H1 (cell line): ENCODE measurements around the gene TMEM108. TPM values are rescaled to one million over a fixed set of nuclear protein-coding genes. Genes with fewer than 3 reads are reported as not detected.

Source experiments
- CTCF ChIA-PET: fragments of 300-600 bp; sonication (Branson Sonifier 250); formaldehyde crosslinking; loops from one replicate; lab custom pipeline; 2021; ENCODE audit not compliant: partially characterized antibody; lab: Charles Lee
- POLR2A ChIA-PET: fragments of 300-600 bp; sonication (Branson Sonifier 250); formaldehyde crosslinking; loops from one replicate; lab custom pipeline; 2021; ENCODE audit warnings: inconsistent platforms; ENCODE audit not compliant: partially characterized antibody; lab: Charles Lee
- DNase-seq, 2 experiments: peaks; one replicate each; pipeline versions ENCODE4 v3.0.0 to v3.0.0-alpha.2; 2010 to 2022; ENCODE audit warnings: low spot score in 2 of 2, low read depth in 1 of 2, mixed read lengths in 1 of 2
- FAIRE-seq: peaks from 2 replicates; lab custom pipeline; 2011; peaks lifted over from hg19 to GRCh38; lab: Jason Lieb, UNC
- H2AFZ ChIP-seq: 2 replicates; pipeline ENCODE4 v1.8.1; 2012; ENCODE audit warnings: low read length, inconsistent platforms
- H2AK5ac ChIP-seq: 2 replicates; pipeline ENCODE4 v1.6.1; 2013; ENCODE audit warnings: low read depth, low read length
- H2BK120ac ChIP-seq: replicated peaks from 2 replicates; pipeline ENCODE3; 2013; ENCODE audit warnings: low read depth, low read length, inconsistent platforms
- H2BK12ac ChIP-seq: 2 replicates; pipeline ENCODE4 v1.6.1; 2013; ENCODE audit warnings: low read depth, low read length
- H2BK15ac ChIP-seq: 2 replicates; pipeline ENCODE4 v1.6.1; 2013; ENCODE audit warnings: low read length
- H2BK20ac ChIP-seq: 2 replicates; pipeline ENCODE4 v1.6.1; 2013; ENCODE audit warnings: low read length
- H2BK5ac ChIP-seq: 2 replicates; pipeline ENCODE4 v1.6.1; 2013; ENCODE audit warnings: low read depth, low read length
- H3K14ac ChIP-seq: 2 replicates; pipeline ENCODE4 v1.6.1; 2013; ENCODE audit warnings: inconsistent platforms; ENCODE audit not compliant: insufficient read length
- H3K18ac ChIP-seq: 2 replicates; pipeline ENCODE4 v1.6.1; 2013; ENCODE audit warnings: low read length; ENCODE audit errors: extremely low read depth
- H3K23ac ChIP-seq: 2 replicates; pipeline ENCODE4 v1.6.1; 2013; ENCODE audit warnings: inconsistent platforms; ENCODE audit not compliant: insufficient read length
- H3K23me2 ChIP-seq: 2 replicates; pipeline ENCODE4 v1.6.1; 2013; ENCODE audit warnings: low read depth, low read length
- H3K27ac ChIP-seq: 2 replicates; pipeline ENCODE4 v1.6.1; 2011; ENCODE audit warnings: low read depth, low read length, inconsistent platforms
- H3K27me3 ChIP-seq, 4 experiments: replicated peaks in 1 of 4; 1 replicate in 1 of 4; 2 replicates in 3 of 4; pipeline versions ENCODE4 v1.6.1 to v1.8.1; 2011 to 2013; ENCODE audit warnings: low read length in 3 of 4, mild to moderate bottlenecking in 3 of 4, inconsistent platforms in 2 of 4, mixed read lengths in 2 of 4, moderate library complexity in 1 of 4; ENCODE audit not compliant: control insufficient read depth in 3 of 4, insufficient read depth in 3 of 4; ENCODE audit errors: extremely low read depth in 1 of 4
- H3K36me3 ChIP-seq, 4 experiments: 2 replicates each; pipeline versions ENCODE4 v1.6.1 to v1.8.1; 2011 to 2013; ENCODE audit warnings: mild to moderate bottlenecking in 4 of 4, low read length in 3 of 4, moderate library complexity in 2 of 4, control low read depth in 1 of 4, inconsistent platforms in 1 of 4; ENCODE audit not compliant: insufficient read depth in 4 of 4, control insufficient read depth in 2 of 4
- H3K4ac ChIP-seq: replicated peaks from 2 replicates; pipeline ENCODE3; 2013; ENCODE audit warnings: low read length, low read depth, mixed read lengths, inconsistent platforms; ENCODE audit not compliant: insufficient read length
- H3K4me1 ChIP-seq, 4 experiments: replicated peaks in 1 of 4; 1 replicate in 1 of 4; 2 replicates in 3 of 4; pipeline versions ENCODE4 v1.6.1 to v1.8.1; 2011 to 2013; ENCODE audit warnings: low read length in 3 of 4, inconsistent platforms in 2 of 4, mixed read lengths in 1 of 4; ENCODE audit not compliant: insufficient read depth in 4 of 4, control insufficient read depth in 3 of 4
- H3K4me2 ChIP-seq, 2 experiments: 2 replicates each; pipeline versions ENCODE4 v1.6.1 to v1.8.1; 2011 to 2013; ENCODE audit warnings: low read depth in 2 of 2, low read length in 2 of 2, control low read depth in 1 of 2, inconsistent platforms in 1 of 2, mild to moderate bottlenecking in 1 of 2; ENCODE audit not compliant: insufficient read depth in 1 of 2
- H3K4me3 ChIP-seq, 4 experiments: fragments of 200-600, 300-600 bp in 1 of 4; sonication (generic), shearing (Covaris generic), sonication (Bioruptor Twin) in 1 of 4; 2 replicates each; pipeline versions ENCODE4 v1.5.1 to v1.8.1; 2011 to 2016; ENCODE audit warnings: low read length in 4 of 4, low read depth in 3 of 4, control low read depth in 2 of 4, inconsistent platforms in 2 of 4, mild to moderate bottlenecking in 2 of 4, mixed read lengths in 1 of 4, moderate library complexity in 1 of 4; ENCODE audit not compliant: insufficient read depth in 2 of 4; ENCODE audit errors: extremely low read depth in 1 of 4
- H3K56ac ChIP-seq: replicated peaks from 2 replicates; pipeline ENCODE3; 2013; ENCODE audit warnings: low read depth, mild to moderate bottlenecking, mixed read lengths, low read length, inconsistent platforms; ENCODE audit not compliant: insufficient read length
- H3K79me1 ChIP-seq: 2 replicates; pipeline ENCODE4 v1.6.1; 2013; ENCODE audit warnings: low read depth, low read length, control low read depth
- H3K79me2 ChIP-seq, 2 experiments: 2 replicates each; pipeline versions ENCODE4 v1.6.1 to v1.8.1; 2012 to 2013; ENCODE audit warnings: low read length in 2 of 2, mild to moderate bottlenecking in 2 of 2, inconsistent platforms in 1 of 2; ENCODE audit not compliant: insufficient read depth in 2 of 2, control insufficient read depth in 1 of 2
- H3K9ac ChIP-seq, 4 experiments: replicated peaks in 1 of 4; 1 replicate in 1 of 4; 2 replicates in 3 of 4; pipeline versions ENCODE4 v1.6.1 to v1.8.1; 2011 to 2013; ENCODE audit warnings: low read depth in 3 of 4, low read length in 3 of 4, control low read depth in 2 of 4, mild to moderate bottlenecking in 2 of 4, moderate library complexity in 2 of 4, inconsistent platforms in 1 of 4; ENCODE audit errors: extremely low read depth in 1 of 4
- H3K9me3 ChIP-seq, 2 experiments: 2 replicates each; pipeline versions ENCODE4 v1.6.1 to v1.8.1; 2012 to 2013; ENCODE audit warnings: mild to moderate bottlenecking in 2 of 2, moderate library complexity in 2 of 2, control low read depth in 1 of 2, inconsistent platforms in 1 of 2, low read depth in 1 of 2, low read length in 1 of 2, mixed read lengths in 1 of 2; ENCODE audit not compliant: insufficient read depth in 2 of 2
- H4K20me1 ChIP-seq, 2 experiments: replicated peaks in 1 of 2; 2 replicates each; pipeline versions ENCODE3 to v1.8.1; 2011 to 2013; ENCODE audit warnings: inconsistent platforms in 2 of 2, low read length in 2 of 2, mild to moderate bottlenecking in 1 of 2; ENCODE audit not compliant: insufficient read depth in 2 of 2, control insufficient read depth in 1 of 2
- H4K5ac ChIP-seq: 2 replicates; pipeline ENCODE4 v1.6.1; 2013; ENCODE audit warnings: low read length, low read depth, mixed read lengths, inconsistent platforms; ENCODE audit not compliant: insufficient read length
- H4K8ac ChIP-seq: 2 replicates; pipeline ENCODE4 v1.8.0; 2013; ENCODE audit warnings: mild to moderate bottlenecking, moderate library complexity, low read length, inconsistent platforms; ENCODE audit not compliant: insufficient read depth; ENCODE audit errors: extremely low read depth
- H4K91ac ChIP-seq: replicated peaks from 2 replicates; pipeline ENCODE3; 2013; ENCODE audit warnings: low read length, mixed read lengths, inconsistent platforms; ENCODE audit not compliant: insufficient read length
- ASH2L ChIP-seq: fragments of 200-600, 300-600 bp; sonication (generic); IDR thresholded peaks from one replicate; pipeline ENCODE4 v1.7.1; 2017; ENCODE audit warnings: low read length
- BACH1 ChIP-seq: IDR thresholded peaks from 2 replicates; pipeline ENCODE4 v1.6.1; 2012; ENCODE audit warnings: low read length, improper control_type of control experiment
- CBX8 ChIP-seq: fragments of 300-800, 300-1000 bp; sonication (generic); IDR thresholded peaks from 2 replicates; pipeline ENCODE4 v1.7.1; 2016; ENCODE audit warnings: low read depth, low read length, borderline replicate concordance
- EZH2 ChIP-seq: fragments of 200-600 bp; sonication (generic); IDR thresholded peaks from 2 replicates; pipeline ENCODE4 v1.7.1; 2012; ENCODE audit warnings: low read depth, mild to moderate bottlenecking, moderate library complexity, low read length, inconsistent platforms; ENCODE audit not compliant: severe bottlenecking
- GABPA ChIP-seq: IDR thresholded peaks from 2 replicates; pipeline ENCODE4 v1.6.1; 2011; ENCODE audit warnings: mild to moderate bottlenecking, low read length, moderate library complexity, borderline replicate concordance; ENCODE audit not compliant: insufficient read depth
- HDAC2 ChIP-seq, 2 experiments: fragments of 300-600 bp in 1 of 2; sonication (generic) in 1 of 2; IDR thresholded peaks; 2 replicates each; pipeline ENCODE4 v1.6.1; 2011 to 2012; ENCODE audit warnings: low read depth in 2 of 2, low read length in 2 of 2, mild to moderate bottlenecking in 2 of 2, moderate library complexity in 2 of 2, borderline replicate concordance in 1 of 2, inconsistent platforms in 1 of 2
- KDM1A ChIP-seq: fragments of 200-600, 300-600 bp; sonication (generic); IDR thresholded peaks from 2 replicates; pipeline ENCODE4 v1.7.1; 2016; ENCODE audit warnings: mild to moderate bottlenecking, low read length, borderline replicate concordance
- MAX ChIP-seq: IDR thresholded peaks from 2 replicates; pipeline ENCODE4 v1.6.1; 2012; ENCODE audit warnings: inconsistent platforms
- NRF1 ChIP-seq: IDR thresholded peaks from 2 replicates; pipeline ENCODE4 v1.6.1; 2011; ENCODE audit warnings: mild to moderate bottlenecking, low read depth, low read length, improper control_type of control experiment
- POLR2AphosphoS5 ChIP-seq: IDR thresholded peaks from 2 replicates; pipeline ENCODE4 v1.6.1; 2011; ENCODE audit warnings: low read depth, low read length
- RFX5 ChIP-seq: IDR thresholded peaks from 2 replicates; pipeline ENCODE4 v1.6.1; 2011; ENCODE audit warnings: low read depth, low read length, improper control_type of control experiment, borderline replicate concordance
- TBP ChIP-seq: IDR thresholded peaks from 2 replicates; pipeline ENCODE4 v1.6.1; 2011; ENCODE audit warnings: low read depth, low read length, improper control_type of control experiment
- WGBS, 2 experiments: shearing (Covaris generic) in 1 of 2; methylation state at CpG; one replicate each; pipeline versions ENCODE4 v1.1.6 to v1.1.7; 2013 to 2015; ENCODE audit warnings: low lambda C conversion rate in 2 of 2, mixed read lengths in 2 of 2, inconsistent platforms in 1 of 2, low coverage in 1 of 2, missing lambda C conversion rate in 1 of 2; ENCODE audit not compliant: insufficient replicate concordance in 2 of 2, insufficient coverage in 1 of 2, insufficient read length in 1 of 2; ENCODE audit errors: extremely low coverage in 1 of 2, missing lambda C conversion rate in 1 of 2; 5-methylcytosine and 5-hydroxymethylcytosine counted together
- polyA plus RNA-seq, 7 experiments: library from polyadenylated mRNA; depleted of rRNA in 3 of 7; stranded (reverse) in 5 of 7; unstranded in 2 of 7; fragments of >200 nt in 5 of 7; fragments of 200-250 nt in 2 of 7; gene quantifications; 1 replicate in 5 of 7; 2 replicates in 1 of 7; 4 replicates in 1 of 7; pipeline versions ENCODE4 v1.2.1 to v1.2.3, GENCODE V29; 2011 to 2013; ENCODE audit warnings: missing spikeins in 2 of 7, mixed read lengths in 2 of 7
- total RNA-seq: library from RNA; stranded (reverse); fragmentation: NEBNext Ultra II Directional; extraction: Animal tissue kit (Norgen Biotek cat#: 25700); gene quantifications from 2 replicates; pipeline ENCODE4 v1.2.1, GENCODE V29; 2021

TMEM108 gene
- total and polyA plus RNA-seq, 2 of the 8 experiments (the other 6 are each of a cell fraction or from before 2014, with no cell fraction given), result 14.3 to 16.2 TPM

DNA sequence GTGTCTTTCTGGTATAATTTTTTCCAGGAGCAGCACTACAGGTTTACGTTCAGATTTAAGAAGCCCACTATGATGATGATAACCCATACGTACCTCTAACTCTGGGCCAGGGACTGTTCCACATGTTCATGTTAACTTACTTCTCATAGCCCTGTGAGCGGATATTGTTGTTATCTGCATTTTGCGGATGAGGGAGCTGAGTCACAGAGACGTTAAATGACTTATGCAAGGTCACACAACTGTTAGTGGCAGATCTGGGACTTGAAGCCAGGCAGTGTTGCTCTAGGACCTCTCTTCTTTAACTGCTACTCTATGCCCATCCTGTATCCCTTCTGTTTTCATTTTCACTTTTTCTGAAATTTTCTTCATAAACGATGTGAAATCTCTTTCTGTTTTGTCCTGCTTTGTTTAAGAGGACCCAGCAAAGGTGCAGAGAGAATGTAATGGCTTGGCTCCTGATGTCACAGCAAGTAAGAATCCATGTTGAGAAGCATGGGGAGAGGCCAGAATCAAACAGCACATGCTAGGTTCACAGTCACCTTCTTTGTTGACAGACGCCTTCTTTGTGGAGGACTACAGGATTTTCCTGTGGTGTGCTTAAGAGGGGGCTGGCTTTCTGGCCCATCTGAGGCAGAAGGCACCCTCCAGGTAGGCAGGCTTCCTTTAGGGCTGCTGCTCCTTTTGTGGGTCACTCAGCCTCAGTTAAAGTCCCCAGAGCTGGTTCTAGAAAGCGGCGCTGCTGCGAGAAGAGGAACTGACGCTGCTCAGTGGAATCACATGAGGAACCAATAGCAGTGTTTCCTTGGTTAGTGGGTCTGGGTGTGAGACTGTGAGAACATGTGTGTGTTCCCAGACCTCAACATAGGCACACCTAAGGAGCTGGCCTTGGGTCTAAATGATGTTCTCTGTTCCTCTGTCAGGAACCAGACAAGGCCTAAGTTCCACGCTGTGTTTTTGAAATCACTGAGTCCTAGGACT, 121.6 kb downstream of the TMEM108 start:
- H3K56ac ChIP-seq, result no peak overlapping the region
- H2BK20ac ChIP-seq, result no peak overlapping the region
- no peak overlapping the region for H4K5ac ChIP-seq
- no peak overlapping the region for H3K27ac ChIP-seq
- no peak overlapping the region; the same call in 1 of the 2 replicates for H4K8ac ChIP-seq
- no peaks in the 10 kb centered on the region for H3K36me3 ChIP-seq
- CTCF ChIA-PET, result interaction anchor here (0.6 kb wide), 1 partner anchor 103 kb away, joined by 3 read pairs; no protein-coding TSS in a partner anchor
- FAIRE-seq (no peak), DNase-seq (no peak)
- no peaks in the 10 kb centered on the region for H4K20me1 ChIP-seq
- no peak overlapping the region for H3K4me3 ChIP-seq
- 91% methylated on average over 12 of the region's 12 CpGs; no CpG with 5 or more reads in 1 of the 2 experiments for WGBS, 2 experiments
- no peak overlapping the region for H3K4me2 ChIP-seq
- H3K27me3 ChIP-seq, result no peaks in the 10 kb centered on the region
- H3K9me3 ChIP-seq, result no peaks in the 10 kb centered on the region
- POLR2A ChIA-PET, result no interaction called here
- no peak overlapping the region for H2AFZ ChIP-seq
- no peaks in the 10 kb centered on the region for H3K23me2 ChIP-seq
- no peak overlapping the region for H3K4ac ChIP-seq
- no peak overlapping the region for H2BK5ac ChIP-seq
- H2AK5ac ChIP-seq, result no peak overlapping the region
- H2BK120ac ChIP-seq, result no peak overlapping the region
- H3K9ac ChIP-seq, result no peak overlapping the region
- H2BK12ac ChIP-seq, result no peak overlapping the region
- no peak overlapping the region for H3K14ac ChIP-seq
- no peaks in the 10 kb centered on the region for H3K79me2 ChIP-seq
- H2BK15ac ChIP-seq, result no peak overlapping the region
- H4K91ac ChIP-seq, result no peak overlapping the region
- H3K79me1 ChIP-seq, result no peaks in the 10 kb centered on the region; the same call in 1 of the 2 replicates
- no peak overlapping the region for H3K18ac ChIP-seq
- no peak overlapping the region for H3K23ac ChIP-seq
- no peaks in the 10 kb centered on the region for H3K4me1 ChIP-seq
- TF ChIP-seq EZH2 (no peak), CBX8 (no peak), GABPA (no peak), TBP (no peak), NRF1 (no peak), ASH2L (no peak), RFX5 (no peak), BACH1 (no peak), KDM1A (no peak), HDAC2 (IDR thresholded peaks at IDR 0.05; ENCODE audit: borderline replicate concordance in 1 of 2, low read depth in 2 of 2, low read length in 2 of 2) (no peak), MAX (no peak), POLR2AphosphoS5 (no peak)
